Uterus (tissue), 4 donors: ENCODE results near the gene SLC9A1. TPM values are rescaled to one million over a fixed set of nuclear protein-coding genes. Genes with fewer than 3 reads are reported as not detected.
"Not testable (repeated sequence)": the region's sequence is repeated elsewhere in the genome, so short reads cannot be mapped to it uniquely, and the experiment has no call there.

ENCODE experiments used
- DNase-seq, 2 donors: peaks; one replicate each; pipeline ENCODE4 v3.0.0-alpha.2; 2019 to 2020
- H3K27ac ChIP-seq, 2 donors: fragments of 200-600 bp; sonication (generic); 1 replicate in 1 of 2; 2 replicates in 1 of 2; pipeline ENCODE4 v1.5.1; 2016 to 2018
- H3K27me3 ChIP-seq, 2 donors: fragments of 200-600 bp; sonication (generic); one replicate each; pipeline ENCODE4 v1.5.1; 2018 to 2019; ENCODE audit warnings: control low read depth in 1 of 2
- H3K36me3 ChIP-seq, 2 donors: fragments of 200-600 bp; sonication (generic); one replicate each; pipeline ENCODE4 v1.5.1; 2019; ENCODE audit warnings: control low read depth in 1 of 2
- H3K4me1 ChIP-seq, 2 donors: fragments of 200-600 bp; sonication (generic); one replicate each; pipeline ENCODE4 v1.5.1; 2018 to 2019; ENCODE audit warnings: control low read depth in 1 of 2
- H3K4me3 ChIP-seq, 2 donors: fragments of 200-600 bp; sonication (generic); 1 replicate in 1 of 2; 2 replicates in 1 of 2; pipeline ENCODE4 v1.5.1; 2018 to 2019; ENCODE audit warnings: mild to moderate bottlenecking in 1 of 2
- H3K9me3 ChIP-seq, 2 donors: fragments of 200-600 bp; sonication (generic); one replicate each; pipeline ENCODE4 v1.5.1; 2019; ENCODE audit warnings: control low read depth in 1 of 2
- POLR2A ChIP-seq, 2 donors: fragments of 450-650 bp; IDR thresholded peaks; one replicate each; pipeline ENCODE4 v1.6.1; 2016; ENCODE audit warnings: antibody characterized with exemption in 2 of 2, mild to moderate bottlenecking in 1 of 2, moderate library complexity in 1 of 2
- intact Hi-C: fragments of 100-400 bp; cut with DNase I; formaldehyde crosslinking; loops from one replicate; pipeline ENCODE4 v1.15.1; 2023; ENCODE audit warnings: low total_unique reads
- total RNA-seq, 4 donors: library from RNA; depleted of rRNA in 3 of 4; stranded (reverse); fragments of >200 nt in 3 of 4; gene quantifications; one replicate each; pipeline versions ENCODE4 v1.1.0 to v1.2.4, GENCODE V29; 2014 to 2023
- TF ChIP-seq, protein P1 (sequence below), 4 experiments: fragments of 200-600 bp in 2 of 4; fragments of 450-650 bp in 2 of 4; sonication (generic) in 2 of 4; IDR thresholded peaks; one replicate each; pipeline ENCODE4 v1.5.1; 2016 to 2019; ENCODE audit warnings: antibody characterized with exemption in 4 of 4, mild to moderate bottlenecking in 2 of 4, moderate library complexity in 1 of 4
- donor health status: DM: yes; HTN: yes; CAD: no.

Gene SLC9A1
- total RNA-seq, 4 donors from 2014 or later = 3.1 to 33.6 (median 18.4) TPM

GRCh38 chr1:27129225-27129624 is 25.7 kb downstream of the SLC9A1 start:
- Histone ChIP-seq H3K4me3 (no peak overlapping the region), H3K27ac (no peak overlapping the region), H3K9me3 (no peaks in the 10 kb centered on the region), H3K4me1 (no peaks in the 10 kb centered on the region), H3K27me3 (no peaks in the 10 kb centered on the region), H3K36me3 (no peaks in the 10 kb centered on the region)
- intact Hi-C loops = no loop called here
- TF ChIP-seq, protein P1, sequence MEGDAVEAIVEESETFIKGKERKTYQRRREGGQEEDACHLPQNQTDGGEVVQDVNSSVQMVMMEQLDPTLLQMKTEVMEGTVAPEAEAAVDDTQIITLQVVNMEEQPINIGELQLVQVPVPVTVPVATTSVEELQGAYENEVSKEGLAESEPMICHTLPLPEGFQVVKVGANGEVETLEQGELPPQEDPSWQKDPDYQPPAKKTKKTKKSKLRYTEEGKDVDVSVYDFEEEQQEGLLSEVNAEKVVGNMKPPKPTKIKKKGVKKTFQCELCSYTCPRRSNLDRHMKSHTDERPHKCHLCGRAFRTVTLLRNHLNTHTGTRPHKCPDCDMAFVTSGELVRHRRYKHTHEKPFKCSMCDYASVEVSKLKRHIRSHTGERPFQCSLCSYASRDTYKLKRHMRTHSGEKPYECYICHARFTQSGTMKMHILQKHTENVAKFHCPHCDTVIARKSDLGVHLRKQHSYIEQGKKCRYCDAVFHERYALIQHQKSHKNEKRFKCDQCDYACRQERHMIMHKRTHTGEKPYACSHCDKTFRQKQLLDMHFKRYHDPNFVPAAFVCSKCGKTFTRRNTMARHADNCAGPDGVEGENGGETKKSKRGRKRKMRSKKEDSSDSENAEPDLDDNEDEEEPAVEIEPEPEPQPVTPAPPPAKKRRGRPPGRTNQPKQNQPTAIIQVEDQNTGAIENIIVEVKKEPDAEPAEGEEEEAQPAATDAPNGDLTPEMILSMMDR (IDR thresholded peaks at IDR 0.05) = no peak
- TF ChIP-seq POLR2A (IDR thresholded peaks at IDR 0.05) = no peak
- DNase-seq = no peak

DNA sequence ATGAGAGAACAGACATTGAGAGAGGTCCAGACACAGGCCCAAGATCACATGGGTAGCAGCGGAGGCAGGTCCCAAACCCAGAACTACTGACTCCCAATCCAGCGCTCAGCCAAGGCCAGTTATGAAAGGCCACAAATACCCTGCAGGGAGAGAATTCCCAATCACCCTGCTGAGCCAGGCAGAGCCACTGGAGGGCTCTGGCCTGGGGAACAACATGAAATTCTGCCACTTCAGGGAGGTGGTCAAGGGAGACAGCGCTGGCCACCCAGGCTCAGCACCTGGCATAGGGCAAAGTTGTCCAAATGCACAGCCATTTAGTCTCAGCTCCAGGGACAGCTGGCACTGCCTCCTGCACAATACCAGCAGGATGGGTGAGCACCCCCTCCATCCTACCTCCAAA is 27.5 kb downstream of the SLC9A1 start:
- intact Hi-C loops = no loop called here
- no peak overlapping the region for H3K4me3 ChIP-seq
- H3K4me1 ChIP-seq = no peaks in the 10 kb centered on the region
- H3K27ac ChIP-seq = no peak overlapping the region
- no peaks in the 10 kb centered on the region for H3K9me3 ChIP-seq
- no peaks in the 10 kb centered on the region for H3K27me3 ChIP-seq
- no peaks in the 10 kb centered on the region for H3K36me3 ChIP-seq
- no peak for TF ChIP-seq POLR2A (IDR thresholded peaks at IDR 0.05)
- TF ChIP-seq, protein P1 (IDR thresholded peaks at IDR 0.05) = no peak
- DNase-seq = no peak

DNA sequence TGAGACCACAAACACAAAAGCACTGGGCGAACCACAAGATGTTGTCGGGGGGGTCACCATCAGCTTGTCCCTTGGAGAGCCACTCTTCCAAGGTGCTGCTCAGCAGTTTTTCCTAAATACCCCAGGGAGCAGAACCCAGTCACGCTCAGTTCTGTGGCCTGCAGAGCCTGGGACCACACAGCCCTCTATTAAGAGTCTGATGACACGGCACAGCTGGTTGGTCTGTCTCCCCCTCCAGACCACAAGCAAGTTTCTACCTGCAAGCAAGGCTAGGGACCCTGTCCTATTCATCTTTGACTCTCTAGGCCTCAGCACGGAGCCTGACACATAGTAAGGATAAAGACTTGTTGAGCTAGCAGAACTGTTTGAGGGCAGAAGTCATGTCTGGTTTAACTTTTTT is 28.5 kb downstream of the SLC9A1 start:
- TF ChIP-seq, protein P1 (IDR thresholded peaks at IDR 0.05) = no peak
- TF ChIP-seq POLR2A (IDR thresholded peaks at IDR 0.05) = no peak
- Histone ChIP-seq H3K36me3 (no peaks in the 10 kb centered on the region), H3K9me3 (no peaks in the 10 kb centered on the region), H3K27ac (no peak overlapping the region), H3K4me1 (no peaks in the 10 kb centered on the region), H3K27me3 (no peaks in the 10 kb centered on the region), H3K4me3 (no peak overlapping the region)
- intact Hi-C loops = no loop called here
- DNase-seq = no peak

- H3K4me3 ChIP-seq, intact Hi-C loops, H3K36me3 ChIP-seq, H3K27me3 ChIP-seq, DNase-seq, H3K27ac ChIP-seq, H3K9me3 ChIP-seq, H3K4me1 ChIP-seq: not testable (repeated sequence)
Observed at GRCh38 chr1:27125125-27125524, 29.8 kb downstream of the SLC9A1 start.

GRCh38 chr1:27124405-27124804 is 30.5 kb downstream of the SLC9A1 start:
- Histone ChIP-seq H3K27me3 (no peaks in the 10 kb centered on the region), H3K36me3 (no peaks in the 10 kb centered on the region), H3K4me3 (no peak overlapping the region), H3K4me1 (peaks cover 0 to 10% of the 10 kb centered on the region in 2 donors), H3K9me3 (no peaks in the 10 kb centered on the region), H3K27ac (no peak overlapping the region)
- TF ChIP-seq, protein P1 (IDR thresholded peaks at IDR 0.05) = no peak
- TF ChIP-seq POLR2A (IDR thresholded peaks at IDR 0.05) = no peak
- intact Hi-C loops = no loop called here
- no peak for DNase-seq

GRCh38 chr1:27122652-27123051 is 32.3 kb downstream of the SLC9A1 start:
- Histone ChIP-seq H3K9me3 (no peaks in the 10 kb centered on the region), H3K36me3 (no peaks in the 10 kb centered on the region), H3K27me3 (no peaks in the 10 kb centered on the region), H3K27ac (peak overlapping the region; percentile 82 to 85), H3K4me3 (no peak overlapping the region), H3K4me1 (peaks cover 14 to 25% of the 10 kb centered on the region in 2 donors)
- no peak for TF ChIP-seq POLR2A (IDR thresholded peaks at IDR 0.05)
- TF ChIP-seq, protein P1 (IDR thresholded peaks at IDR 0.05) = no peak
- intact Hi-C loops = no loop called here
- DNase-seq = peak in 1 of 2 donors; percentile 77
